Mucosa of descending colon (tissue), 3 donors: ENCODE measurements around the gene HECTD1. TPM values are rescaled to one million over a fixed set of nuclear protein-coding genes. Genes with fewer than 3 reads are reported as not detected.

ENCODE experiments used
- ATAC-seq: fragments of 200-7000 bp; cut with Tn5 transposase; one replicate; pipeline ENCODE4 v1.9.1; 2020; ENCODE audit warnings: mild to moderate bottlenecking, moderate library complexity
- DNase-seq, 3 donors: peaks; one replicate each; pipeline ENCODE4 v3.0.0-alpha.2; 2020
- H3K36me3 ChIP-seq: fragments of 200-600 bp; one replicate; pipeline ENCODE4 v1.8.0; 2021; ENCODE audit warnings: low read depth, mild to moderate bottlenecking
- H3K4me1 ChIP-seq: fragments of 200-600 bp; one replicate; pipeline ENCODE4 v1.8.0; 2021; ENCODE audit warnings: low read depth, mild to moderate bottlenecking
- H3K4me3 ChIP-seq: fragments of 200-600 bp; one replicate; pipeline ENCODE4 v1.8.0; 2021; ENCODE audit warnings: mild to moderate bottlenecking
- H3K9me3 ChIP-seq: fragments of 200-600 bp; one replicate; pipeline ENCODE4 v1.8.0; 2021; ENCODE audit warnings: mild to moderate bottlenecking
- intact Hi-C, 2 donors: fragments of 100-400 bp; cut with DNase I in 1 of 2; cut with micrococcal nuclease in 1 of 2; formaldehyde crosslinking; loops; one replicate each; pipeline versions ENCODE4 v1.11.0 to v1.11.1; 2022; cut with DNase I, micrococcal nuclease
- total RNA-seq, 3 donors: library from RNA; stranded (reverse); fragmentation: NEBNext Ultra II Directional in 2 of 3; extraction: Animal tissue kit (Norgen Biotek cat#: 25700) in 2 of 3; gene quantifications; one replicate each; pipeline versions ENCODE4 v1.2.1 to v1.2.4, GENCODE V29; 2021 to 2023
- TF ChIP-seq, protein P1 (sequence below): fragments of 200-600 bp; IDR thresholded peaks from one replicate; pipeline ENCODE4 v1.8.0; 2022; ENCODE audit warnings: antibody characterized with exemption, mild to moderate bottlenecking
- donor health status: DM: no; HTN: no; CAD: no; lungs with moderate emphysema.
- donor health status: DM: no; HTN: no; CAD: no.
- donor health status: DM: no; HTN: yes; CAD: no.

HECTD1 gene
- total RNA-seq, 3 donors from 2014 or later, result 124 to 160 (median 140) TPM

DNA sequence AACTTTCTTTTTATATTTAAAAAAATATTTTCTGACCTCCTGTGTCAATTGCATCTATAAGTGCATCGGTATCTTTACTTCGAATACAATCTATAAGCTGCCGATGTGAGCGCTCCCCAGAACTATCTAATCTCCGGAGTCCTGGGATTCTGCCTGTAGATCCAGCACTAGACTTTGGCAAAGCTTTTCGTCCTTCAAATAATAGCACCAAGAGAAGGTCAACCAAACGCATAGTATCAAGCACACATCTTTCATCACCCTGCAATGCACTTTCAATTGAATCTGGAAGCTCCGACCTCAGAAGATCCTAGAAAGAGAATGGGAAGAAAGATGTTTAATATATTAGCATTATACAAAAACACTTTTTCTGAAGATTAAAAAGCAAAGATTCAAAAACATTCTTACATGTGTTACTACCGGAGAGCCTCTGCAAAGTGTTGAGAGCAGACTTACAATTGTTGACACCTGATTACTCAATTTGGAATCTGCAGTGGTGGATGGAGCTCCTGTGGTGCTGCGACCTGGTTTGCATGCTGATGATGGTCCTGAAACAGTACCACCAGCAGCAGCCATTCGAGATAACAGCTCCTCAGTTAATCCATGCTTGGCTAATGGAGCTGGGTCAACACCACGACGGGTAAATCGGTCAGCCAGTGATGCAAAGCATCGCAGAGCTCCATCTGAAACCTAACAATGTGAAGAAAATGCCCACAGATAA lies 34.3 kb downstream of the HECTD1 start:
- ATAC-seq (no peak), DNase-seq (no peak)
- no peaks in the 10 kb centered on the region for H3K36me3 ChIP-seq
- no peaks in the 10 kb centered on the region for H3K4me1 ChIP-seq
- intact Hi-C loops, result no loop called here
- H3K9me3 ChIP-seq, result no peaks in the 10 kb centered on the region
- TF ChIP-seq, protein P1, sequence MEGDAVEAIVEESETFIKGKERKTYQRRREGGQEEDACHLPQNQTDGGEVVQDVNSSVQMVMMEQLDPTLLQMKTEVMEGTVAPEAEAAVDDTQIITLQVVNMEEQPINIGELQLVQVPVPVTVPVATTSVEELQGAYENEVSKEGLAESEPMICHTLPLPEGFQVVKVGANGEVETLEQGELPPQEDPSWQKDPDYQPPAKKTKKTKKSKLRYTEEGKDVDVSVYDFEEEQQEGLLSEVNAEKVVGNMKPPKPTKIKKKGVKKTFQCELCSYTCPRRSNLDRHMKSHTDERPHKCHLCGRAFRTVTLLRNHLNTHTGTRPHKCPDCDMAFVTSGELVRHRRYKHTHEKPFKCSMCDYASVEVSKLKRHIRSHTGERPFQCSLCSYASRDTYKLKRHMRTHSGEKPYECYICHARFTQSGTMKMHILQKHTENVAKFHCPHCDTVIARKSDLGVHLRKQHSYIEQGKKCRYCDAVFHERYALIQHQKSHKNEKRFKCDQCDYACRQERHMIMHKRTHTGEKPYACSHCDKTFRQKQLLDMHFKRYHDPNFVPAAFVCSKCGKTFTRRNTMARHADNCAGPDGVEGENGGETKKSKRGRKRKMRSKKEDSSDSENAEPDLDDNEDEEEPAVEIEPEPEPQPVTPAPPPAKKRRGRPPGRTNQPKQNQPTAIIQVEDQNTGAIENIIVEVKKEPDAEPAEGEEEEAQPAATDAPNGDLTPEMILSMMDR, result no peak
- H3K4me3 ChIP-seq, result no peak overlapping the region

DNA sequence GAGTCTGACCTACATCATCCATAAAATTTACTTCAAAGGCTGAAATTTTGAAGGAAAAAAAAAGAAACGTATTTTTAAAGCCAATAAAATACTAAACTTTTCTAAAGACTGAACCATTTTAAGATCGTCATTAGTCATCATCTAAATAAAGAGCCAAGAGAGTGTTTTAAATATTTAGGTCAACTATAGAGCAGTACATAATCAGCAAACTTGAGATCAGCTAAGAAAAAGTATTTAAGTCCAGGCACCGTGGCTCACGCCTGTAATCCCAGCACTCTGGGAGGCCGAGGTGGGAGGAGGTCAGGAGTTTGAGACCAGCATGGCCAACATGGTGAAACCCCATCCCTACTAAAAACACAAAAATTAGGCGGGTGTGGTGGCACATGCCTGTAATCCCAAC lies 35.5 kb downstream of the HECTD1 start:
- intact Hi-C loops, result no loop called here
- TF ChIP-seq, protein P1, result no peak
- ATAC-seq (no peak), DNase-seq (no peak)
- H3K9me3 ChIP-seq, result no peaks in the 10 kb centered on the region
- H3K4me1 ChIP-seq, result no peaks in the 10 kb centered on the region
- no peak overlapping the region for H3K4me3 ChIP-seq
- H3K36me3 ChIP-seq, result no peaks in the 10 kb centered on the region

DNA sequence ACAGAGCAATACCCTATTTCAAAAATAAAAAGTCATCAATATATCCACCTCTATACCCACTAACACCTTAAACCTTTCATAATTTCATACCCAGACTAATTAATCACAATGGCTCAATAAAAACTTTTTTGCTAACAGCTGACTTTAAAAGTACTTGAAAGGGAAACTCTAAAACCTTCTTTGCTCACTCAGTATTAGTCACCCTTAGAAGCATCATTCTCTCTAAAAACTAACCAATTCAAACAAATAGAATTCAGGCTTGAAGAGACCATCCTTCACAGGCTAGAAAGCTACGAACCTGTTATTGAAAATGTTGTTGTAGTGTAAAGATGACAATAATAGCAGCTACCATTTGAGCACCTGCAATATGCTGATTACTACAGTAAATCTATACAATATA lies 37.2 kb downstream of the HECTD1 start:
- no peaks in the 10 kb centered on the region for H3K9me3 ChIP-seq
- DNase-seq (no peak), ATAC-seq (no peak)
- TF ChIP-seq, protein P1, result no peak
- no peaks in the 10 kb centered on the region for H3K36me3 ChIP-seq
- intact Hi-C loops, result no loop called here
- no peaks in the 10 kb centered on the region for H3K4me1 ChIP-seq
- no peak overlapping the region for H3K4me3 ChIP-seq

DNA sequence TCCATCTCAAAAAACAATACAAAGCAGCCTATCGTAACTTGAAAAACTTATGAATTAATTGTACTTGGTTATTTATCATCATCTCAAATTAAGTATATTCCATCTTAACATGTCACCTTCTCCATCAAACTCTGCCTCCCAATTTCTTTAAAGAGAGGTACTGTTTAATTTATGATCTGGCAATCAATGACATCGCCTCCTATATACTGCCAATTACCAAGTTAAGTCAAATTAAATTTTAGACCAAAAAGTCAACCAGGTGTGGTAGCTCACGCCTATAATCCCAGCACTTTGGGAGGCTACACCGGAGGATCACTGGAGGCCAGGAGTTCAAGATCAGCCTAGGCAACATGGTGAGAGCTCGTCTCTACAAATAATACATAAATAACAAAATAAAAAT lies 37.7 kb downstream of the HECTD1 start:
- intact Hi-C loops, result no loop called here
- DNase-seq (no peak), ATAC-seq (no peak)
- no peaks in the 10 kb centered on the region for H3K36me3 ChIP-seq
- H3K9me3 ChIP-seq, result no peaks in the 10 kb centered on the region
- no peak overlapping the region for H3K4me3 ChIP-seq
- H3K4me1 ChIP-seq, result no peaks in the 10 kb centered on the region
- TF ChIP-seq, protein P1, result no peak

DNA sequence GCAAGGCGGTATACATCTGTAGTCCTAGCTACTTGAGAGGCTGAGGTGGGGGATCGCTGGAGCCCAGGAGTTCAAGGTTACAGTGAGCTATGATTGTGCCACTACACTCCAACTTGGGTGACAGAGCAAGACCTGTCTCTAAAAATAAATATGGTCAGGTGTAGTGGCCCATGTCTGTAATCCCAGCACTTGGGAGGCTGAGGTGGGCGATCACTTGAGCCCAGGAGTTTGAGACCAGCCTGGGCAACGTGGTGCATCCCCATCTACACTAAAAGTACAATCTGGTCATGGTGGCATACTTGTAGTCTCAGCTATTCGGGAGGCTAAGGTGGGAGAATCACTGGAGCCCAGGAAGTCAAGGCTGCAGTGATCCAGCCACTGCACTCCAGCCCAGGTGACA lies 40.6 kb downstream of the HECTD1 start:
- TF ChIP-seq, protein P1, result no peak
- no peaks in the 10 kb centered on the region for H3K4me1 ChIP-seq
- ATAC-seq, result no peak
- intact Hi-C loops, result no loop called here
- H3K4me3 ChIP-seq, result no peak overlapping the region
- H3K9me3 ChIP-seq, result no peaks in the 10 kb centered on the region
- H3K36me3 ChIP-seq, result no peaks in the 10 kb centered on the region
- DNase-seq, result no peak

DNA sequence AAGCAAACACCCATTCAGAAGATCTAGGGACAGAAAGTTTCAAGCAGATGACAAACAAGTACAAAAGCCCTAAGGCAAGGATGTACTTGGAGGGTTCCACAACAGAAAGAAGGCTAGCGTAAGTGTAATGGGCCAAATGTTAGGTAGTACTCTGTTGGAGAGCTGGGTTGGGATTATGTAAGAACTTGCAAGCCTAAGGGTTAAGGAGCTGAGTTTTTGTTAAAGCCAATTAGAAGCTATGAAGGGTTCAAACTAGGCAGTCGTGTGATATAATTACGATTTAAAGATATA lies 41.4 kb downstream of the HECTD1 start:
- Histone ChIP-seq H3K4me3 (no peak overlapping the region), H3K9me3 (no peaks in the 10 kb centered on the region), H3K36me3 (no peaks in the 10 kb centered on the region), H3K4me1 (no peaks in the 10 kb centered on the region)
- TF ChIP-seq, protein P1, result no peak
- no peak for ATAC-seq
- intact Hi-C loops, result no loop called here
- no peak for DNase-seq
